ENCODE data around the gene ACADVL.

ACADVL gene

DNA sequence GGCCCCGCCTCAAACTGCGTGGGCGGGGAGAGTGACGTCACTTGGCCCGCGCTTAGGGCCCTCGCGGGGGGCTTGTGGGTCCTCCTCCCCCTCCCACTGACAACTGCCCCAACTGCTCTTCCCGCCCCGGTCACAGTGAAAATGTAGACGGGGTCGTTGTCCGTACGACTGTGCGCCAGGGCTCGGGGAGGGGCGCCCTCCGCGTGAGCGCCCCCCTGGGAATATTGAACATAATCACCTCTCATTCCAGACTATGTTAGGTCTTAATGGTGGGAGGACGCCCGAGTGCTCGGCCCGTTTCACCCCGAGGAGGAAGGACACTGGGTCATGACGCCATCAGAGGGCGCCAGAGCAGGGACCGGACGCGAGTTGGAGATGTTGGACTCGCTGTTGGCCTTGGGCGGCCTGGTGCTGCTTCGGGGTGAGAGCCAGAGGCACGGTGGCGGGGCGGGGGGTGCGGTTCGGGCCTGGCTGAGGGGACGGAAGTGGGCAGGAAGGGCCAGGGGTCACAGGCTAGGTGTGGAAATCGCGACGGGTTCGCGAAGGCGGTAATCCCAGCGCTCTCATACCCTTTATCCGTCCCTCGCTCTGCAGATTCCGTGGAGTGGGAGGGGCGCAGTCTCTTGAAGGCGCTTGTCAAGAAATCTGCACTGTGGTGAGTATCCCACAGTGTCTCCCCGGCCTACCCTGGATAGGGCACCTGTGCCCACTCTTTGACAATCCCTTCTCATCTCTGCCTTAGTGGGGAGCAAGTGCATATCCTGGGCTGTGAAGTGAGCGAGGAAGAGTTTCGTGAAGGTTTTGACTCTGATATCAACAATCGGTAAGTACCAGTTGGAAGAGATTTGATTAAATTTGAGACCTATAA is 32.7 kb downstream of the ACADVL start, which contains the start of gene ELP5:
ELP5 (plus strand) TSS at position 40 of the 868 bp plus-strand sequence; CDS start at position 376, 336 bp downstream.
- DNase-seq = peak; percentile 79 to 81

DNA sequence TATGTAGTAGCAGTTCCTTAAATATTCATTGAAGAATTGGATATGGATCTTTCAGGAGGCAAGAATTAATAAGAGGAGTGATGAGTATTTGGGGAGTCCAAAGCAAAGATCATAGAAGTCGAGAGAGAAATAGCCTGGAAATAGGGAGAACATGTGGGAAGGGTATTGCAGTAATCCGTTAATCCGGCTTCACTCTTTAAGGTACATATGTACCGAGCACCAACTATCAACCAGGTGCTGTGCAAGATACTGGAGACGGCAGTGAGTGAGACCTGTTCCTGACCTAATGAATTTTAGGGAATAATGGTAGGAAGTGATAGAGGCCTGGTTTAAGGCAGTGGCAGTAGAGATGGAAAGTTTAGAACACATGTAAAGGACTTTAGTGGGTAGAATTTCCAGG is 33.3 kb downstream of the ACADVL start:
- DNase-seq = no peak

DNA sequence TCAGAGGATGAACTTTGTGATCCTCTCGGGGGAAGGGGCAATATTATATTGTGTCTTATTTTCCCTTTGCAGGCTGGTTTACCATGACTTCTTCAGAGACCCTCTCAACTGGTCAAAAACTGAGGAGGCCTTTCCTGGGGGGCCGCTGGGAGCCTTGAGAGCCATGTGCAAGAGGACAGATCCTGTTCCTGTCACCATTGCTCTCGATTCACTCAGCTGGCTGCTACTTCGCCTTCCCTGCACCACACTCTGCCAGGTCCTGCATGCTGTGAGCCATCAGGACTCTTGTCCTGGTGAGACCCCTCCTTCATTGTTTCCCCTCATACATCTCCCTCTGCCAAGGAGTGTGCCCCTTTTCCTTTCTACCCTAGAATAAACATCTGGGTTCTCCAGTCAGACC is 34.8 kb downstream of the ACADVL start:
- DNase-seq = no peak

DNA sequence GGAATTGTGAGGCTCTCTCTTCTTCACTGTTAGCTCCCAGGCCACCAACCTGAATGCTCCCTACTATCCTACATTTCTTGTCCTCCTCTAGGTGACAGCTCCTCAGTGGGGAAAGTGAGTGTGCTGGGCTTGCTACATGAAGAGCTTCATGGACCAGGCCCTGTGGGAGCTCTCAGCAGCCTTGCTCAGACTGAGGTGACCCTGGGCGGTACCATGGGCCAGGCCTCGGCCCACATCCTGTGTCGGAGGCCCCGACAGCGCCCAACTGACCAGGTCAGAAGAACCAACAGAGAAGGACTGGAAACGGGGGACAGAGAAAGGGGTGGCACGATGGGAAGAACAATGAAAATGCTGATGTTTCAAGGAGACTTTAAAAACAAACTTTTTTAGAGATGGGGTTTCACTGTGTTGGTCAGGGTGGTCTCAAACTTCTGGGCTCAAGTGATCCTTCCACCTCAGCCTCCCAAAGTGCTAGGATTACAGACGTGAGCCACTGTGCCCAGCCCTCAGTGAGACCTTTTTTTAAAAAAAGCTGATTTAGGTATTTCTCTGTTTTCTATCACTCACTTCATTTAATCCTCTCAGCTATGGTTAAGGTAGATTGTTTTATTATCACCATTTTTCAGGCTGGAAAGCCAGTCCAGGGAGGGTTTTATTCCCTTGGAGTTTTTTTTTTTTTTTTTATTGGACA is 37.2 kb downstream of the ACADVL start:
- DNase-seq = no peak

DNA sequence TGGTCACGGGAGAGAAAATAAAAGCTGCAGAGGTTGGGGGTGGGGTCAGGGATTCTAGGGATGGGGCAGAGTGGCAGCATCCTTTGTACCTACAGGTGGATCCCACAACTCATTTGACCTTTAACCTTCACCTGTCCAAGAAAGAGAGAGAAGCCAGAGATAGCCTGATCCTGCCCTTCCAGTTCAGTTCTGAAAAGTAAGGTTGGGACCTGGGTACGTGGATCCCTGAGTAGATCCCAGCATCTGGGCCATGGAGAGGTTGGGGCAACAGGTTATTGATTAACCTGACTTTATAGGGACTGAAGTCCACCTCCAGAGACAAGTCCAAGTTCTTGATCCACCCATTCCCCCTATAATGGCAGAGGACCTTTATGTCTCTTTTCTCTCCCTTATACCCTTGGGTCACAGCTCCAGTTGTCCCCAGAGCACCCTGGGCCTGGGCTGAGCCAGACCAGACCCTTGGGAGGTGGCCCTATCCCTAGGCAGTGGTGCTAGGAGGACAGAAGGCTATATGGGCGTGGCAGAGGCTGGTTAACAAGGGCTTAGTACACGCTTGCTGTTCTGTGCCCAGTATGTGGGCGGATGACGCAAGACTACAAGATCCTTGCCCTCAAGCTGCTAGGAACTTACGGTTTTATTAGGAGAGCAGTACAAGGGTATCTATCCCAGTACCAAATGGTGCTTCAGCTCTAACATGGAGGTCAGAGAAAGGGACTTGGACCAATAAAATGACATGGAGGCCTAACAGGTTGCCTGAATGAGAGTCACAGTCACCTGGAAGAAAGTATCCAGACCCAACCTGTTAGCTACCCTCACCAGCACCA is 39.2 kb downstream of the ACADVL start:
- DNase-seq = no peak

DNA sequence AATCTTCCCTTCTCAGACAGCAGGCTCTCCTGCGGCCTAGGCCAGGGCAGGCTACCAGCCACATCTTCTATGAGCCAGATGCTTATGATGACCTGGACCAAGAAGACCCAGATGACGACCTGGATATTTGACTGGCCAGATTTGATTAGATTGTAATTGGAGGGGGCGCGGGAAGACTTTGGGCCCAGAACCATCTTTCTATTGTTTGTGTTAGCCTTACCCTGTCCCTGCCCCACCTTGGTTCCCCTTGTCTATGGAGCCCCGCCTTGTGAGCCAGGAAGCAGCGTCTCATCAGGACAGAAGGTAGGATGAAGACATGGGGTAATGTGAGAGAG is 39.8 kb downstream of the ACADVL start:
- DNase-seq = no peak

DNA sequence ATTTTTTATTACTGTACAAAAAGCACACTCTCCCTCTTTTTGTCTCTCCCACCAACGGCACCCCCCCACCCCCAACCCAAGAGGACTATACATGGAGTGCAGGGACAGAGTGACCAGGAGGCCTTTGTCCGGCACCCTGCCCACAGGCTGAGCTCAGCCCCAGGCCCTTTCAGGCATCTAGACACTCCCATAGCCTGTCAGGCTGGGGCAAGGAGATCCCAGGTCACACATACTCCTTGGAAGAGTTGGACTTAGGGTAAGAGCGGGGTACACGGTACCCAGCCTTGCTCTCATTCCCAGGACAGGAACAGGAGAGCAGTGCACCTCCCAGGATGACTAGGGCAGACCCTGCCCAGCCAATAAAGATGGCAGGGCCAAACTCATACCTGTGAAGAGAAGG is 40.4 kb downstream of the ACADVL start:
- no peak for DNase-seq

DNA sequence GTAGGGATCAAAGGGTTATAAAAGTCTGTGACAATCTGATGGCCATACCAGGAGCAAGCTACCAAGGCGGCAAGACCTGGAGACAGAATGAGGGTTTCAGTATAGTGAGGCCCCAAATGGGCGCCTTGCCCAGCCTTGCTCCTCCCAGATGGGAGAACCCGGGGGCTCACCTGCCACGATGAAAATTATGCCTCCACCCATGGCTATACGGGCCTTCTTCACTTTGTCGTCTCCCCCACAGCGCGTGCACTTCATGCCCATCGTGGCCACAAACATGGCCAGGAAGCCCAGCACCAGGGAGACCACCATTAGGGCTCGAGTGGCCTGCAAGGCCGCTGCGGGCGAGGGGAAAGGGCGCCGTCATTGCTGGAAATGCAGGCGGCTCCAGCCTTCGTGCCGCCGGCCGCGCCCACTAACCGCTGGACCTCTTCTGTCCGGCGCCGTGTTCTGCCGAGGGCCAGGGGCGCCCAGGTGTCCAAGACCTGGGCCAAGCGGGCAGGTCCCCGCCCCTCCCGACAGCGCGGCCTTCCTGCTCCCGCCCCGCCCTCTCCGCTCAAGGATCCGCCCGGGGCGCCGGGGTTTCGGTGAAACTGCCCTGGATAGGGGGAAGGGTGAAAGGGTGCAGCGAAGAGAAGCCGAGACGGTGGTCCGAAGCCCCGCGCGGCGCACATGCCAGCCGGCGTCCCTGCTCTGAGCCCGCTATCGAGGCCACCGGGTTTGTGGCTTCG is 41.1 kb downstream of the ACADVL start:
- DNase-seq = no peak

DNA sequence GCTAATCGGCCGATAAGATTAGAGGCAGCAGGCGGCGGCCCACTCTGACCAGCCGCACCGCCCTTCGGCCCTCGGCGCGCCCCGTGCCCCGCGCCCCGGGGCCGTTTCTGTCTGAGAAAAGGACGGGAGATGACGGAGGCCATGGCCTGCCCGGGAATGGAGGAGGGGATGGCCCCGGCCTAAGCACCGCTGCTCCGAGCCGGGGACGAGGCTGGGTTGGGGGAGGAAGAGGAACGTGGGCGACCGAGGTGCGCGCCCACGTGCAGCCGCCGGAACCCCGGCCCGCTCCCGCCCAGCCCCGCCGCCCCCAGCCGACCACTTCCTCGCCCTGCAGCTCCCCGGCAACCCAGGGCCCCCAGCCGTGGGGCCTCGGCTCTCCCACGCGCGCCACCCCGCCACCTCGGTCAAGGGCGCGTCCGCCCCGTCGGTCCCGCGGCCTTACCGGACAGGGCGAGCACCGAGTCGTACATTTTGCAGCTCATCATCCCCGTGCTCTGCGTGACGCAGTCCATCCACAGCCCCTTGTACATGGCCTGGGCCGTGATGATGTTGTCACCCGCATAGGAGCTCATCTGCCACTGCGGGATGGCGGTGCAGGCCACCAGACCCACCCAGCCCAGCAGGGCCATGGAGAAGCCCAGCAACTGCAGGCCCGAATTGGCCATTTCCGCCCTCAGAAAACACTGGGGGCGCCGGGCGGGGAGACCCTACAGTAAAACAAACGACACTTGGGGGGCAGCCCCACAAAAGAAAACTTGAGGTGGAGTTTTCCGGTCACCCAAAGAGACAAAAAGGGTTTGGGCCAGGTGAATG is 41.8 kb downstream of the ACADVL start:
- DNase-seq = peak in 1 of 2 experiments; percentile 29

DNA sequence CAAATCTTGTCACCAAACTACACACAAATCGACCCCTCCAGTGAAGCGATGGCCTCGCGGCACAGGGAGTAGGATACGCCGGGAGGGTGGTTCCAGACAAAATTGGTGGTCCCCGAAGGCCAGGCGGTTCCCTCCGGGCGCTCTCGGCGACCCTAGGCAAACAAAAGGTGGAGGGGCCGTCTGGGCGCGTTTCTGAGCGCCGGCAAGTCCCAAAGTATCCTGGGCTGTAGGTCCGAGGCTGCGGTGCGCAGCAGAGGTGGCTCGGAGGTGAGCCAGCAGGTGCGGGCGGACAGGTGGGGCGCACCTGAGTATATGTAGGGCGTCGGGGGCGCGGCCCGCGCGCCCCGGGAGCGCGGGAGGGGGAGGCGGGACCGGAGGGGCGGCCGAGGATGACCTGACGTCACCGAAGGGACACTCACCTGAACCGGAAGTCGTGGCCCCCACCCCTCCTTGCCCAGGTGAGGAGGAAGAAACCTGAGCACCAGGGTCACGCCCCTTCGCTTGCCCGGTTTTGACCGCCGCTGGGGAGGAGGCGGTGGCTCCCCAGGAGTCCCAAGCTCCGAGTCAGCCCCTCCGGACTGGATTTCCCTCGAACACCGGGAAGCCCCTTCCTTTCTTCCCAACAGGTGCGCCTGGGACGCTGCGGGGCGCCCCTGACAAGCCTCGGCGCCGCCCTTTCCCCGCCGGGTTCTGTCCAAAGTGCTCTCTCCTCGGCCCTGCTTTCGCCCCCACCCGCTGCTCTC is 42.6 kb downstream of the ACADVL start, which contains the start of gene CLDN7:
CLDN7 (minus strand) TSS at position 287 of the 743 bp plus-strand sequence. CDS start 435 bp downstream, outside the sequence.
- DNase-seq = no peak

DNA sequence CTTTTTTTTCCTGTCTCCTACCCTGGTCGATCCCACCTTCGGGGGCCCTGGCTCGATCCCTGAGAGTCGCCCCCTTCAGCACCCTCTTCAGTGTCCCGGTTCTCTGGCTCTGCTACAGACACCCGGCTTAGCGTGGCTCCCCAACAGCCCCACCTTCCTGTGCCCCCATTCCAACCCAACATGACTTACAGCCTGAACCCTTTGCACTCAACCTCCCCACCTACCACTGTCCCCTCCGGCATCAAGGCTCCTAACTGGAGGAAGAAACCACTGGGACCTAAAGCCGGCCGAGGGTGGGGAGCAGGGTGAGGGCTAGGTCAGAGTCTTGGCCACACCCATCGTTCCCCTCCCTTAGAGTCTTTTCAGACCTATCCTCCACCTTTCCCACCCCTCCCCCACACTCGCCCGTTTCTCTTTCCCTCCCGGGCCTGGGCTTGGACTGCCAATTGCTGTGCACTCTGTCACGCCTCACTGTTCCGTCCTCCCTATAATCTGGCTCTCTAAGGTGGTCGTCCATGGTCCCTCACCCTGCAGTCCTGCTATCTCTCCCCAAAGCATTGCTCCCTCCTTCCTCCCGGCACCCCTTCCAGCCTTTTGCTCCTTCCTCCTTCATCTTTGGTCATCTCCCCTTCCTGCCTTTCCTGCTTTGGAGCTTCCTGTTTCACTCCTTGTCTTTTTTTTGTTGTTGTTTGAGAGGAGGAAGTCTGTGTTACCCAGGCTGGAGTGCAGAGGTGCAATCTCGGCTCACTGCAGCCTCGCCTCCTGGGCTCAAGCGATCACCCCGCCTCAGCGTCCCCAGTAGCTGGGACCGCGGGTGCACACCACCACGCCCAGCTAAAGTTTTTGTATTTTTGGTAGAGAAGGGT is 43.4 kb downstream of the ACADVL start:
- no peak for DNase-seq

DNA sequence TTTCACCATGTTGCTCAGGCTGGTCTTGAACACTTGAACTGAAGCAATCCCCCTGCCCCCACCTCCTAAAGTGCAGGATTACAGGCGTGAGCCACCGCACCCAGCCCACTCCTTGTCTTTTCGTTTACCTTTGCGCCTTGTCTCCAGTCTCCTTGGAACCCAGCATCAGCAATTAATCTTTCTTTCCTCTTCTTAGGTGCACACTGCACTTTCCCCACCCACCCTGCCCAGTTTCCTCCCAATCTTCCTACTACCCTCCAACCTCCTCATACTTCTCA is 44.0 kb downstream of the ACADVL start:
- DNase-seq = no peak

DNA sequence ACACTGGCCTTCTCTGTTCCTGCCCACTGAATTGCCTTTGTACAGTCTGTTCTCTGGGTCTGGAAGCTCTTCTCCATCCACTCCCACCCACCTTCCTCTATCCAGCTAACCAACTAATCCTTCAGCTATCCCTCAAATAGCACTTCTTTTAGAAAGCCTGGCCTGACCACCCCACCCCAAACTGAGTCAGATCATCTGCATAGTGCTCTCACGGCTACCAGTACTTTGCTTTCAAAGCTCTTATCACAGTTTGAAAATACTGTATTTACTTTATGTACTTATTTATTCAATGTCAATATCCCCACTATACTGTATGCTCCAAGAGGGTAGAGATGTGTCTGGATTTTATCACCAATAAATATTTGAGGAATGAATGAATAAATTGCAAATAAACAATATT is 47.0 kb downstream of the ACADVL start:
- DNase-seq = no peak
